Stimulated activated naive CD4-positive, alpha-beta T cell (primary cell): ENCODE data around the gene CALN1.
"Not testable (repeated sequence)": the region's sequence is repeated elsewhere in the genome, so short reads cannot be mapped to it uniquely, and the experiment has no call there.

Experiments used
- DNase-seq, 6 experiments: peaks; one replicate each; lab custom pipeline; 2025; lab: John Stamatoyannopoulos, UW

CALN1 gene

GRCh38 chr7:72408966-72409637, 3.0 kb downstream of the CALN1 start:
- no peak for DNase-seq

DNA sequence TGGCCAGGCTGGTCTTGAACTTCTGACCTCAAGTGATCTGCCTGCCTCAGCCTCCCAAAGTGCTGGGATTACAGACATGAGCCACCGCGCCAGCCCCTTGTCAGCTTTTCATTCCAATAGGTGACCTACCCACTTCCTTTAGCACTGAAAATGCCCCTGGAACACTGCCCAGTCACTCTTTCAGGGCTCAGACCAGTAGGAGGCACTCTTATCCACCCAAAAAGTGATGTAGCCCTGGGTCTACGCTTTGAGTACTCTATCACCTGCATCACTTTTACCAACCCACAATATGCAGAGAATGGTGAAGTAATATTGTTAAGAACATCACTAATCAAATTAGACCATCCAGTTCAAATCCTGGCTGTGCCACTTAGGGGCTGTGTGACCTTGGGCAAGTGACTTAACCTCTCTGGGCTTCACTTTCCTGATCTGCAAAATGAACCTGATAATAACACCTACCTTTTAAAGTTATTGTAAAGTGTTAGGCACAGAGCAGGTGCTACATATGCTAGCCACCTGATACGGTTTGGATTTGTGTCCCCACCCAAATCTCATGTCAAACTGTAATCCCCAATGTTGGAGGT, 5.2 kb downstream of the CALN1 start:
- no peak for DNase-seq

GRCh38 chr7:72405871-72406270, 6.3 kb downstream of the CALN1 start:
- no peak for DNase-seq

DNA sequence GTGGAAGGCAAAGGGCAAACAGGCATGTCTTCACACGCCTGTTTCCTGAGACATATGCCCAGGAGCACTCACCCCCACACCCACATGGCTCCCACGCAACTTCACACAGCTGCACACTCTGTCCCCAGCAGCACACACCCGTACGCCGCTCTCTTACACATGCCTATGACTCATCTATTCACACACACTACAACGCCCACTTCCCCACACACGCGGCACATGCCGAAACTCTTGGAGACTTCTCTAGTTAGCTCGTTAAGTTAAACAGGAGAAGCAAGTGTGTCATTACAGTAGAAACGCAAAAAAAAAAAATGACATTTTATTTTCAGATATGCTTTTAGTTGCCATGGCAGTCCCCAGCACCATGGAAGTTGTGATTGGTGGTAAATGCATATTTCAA, 6.7 kb downstream of the CALN1 start:
- no peak for DNase-seq

DNA sequence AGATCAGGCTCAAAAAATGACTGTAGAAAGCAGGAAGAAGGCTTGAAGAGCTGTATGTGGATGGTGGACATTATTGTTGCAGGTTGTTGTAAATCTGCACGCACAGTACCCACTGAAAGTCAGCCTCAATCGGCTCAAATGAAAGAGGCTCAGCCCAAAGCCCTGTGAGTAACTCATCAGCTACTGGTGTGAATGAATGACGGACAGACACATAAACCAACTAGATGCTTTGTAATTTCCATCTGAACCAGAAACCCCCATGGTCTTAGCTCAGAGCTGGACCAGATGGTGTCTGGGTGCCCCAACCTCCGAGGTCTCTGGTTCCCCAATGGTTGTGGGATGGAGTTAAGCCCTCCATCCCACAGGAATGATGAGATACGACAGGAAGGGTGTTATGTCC, 7.4 kb downstream of the CALN1 start:
- DNase-seq, result no peak

GRCh38 chr7:72403458-72404076, 8.6 kb downstream of the CALN1 start:
- DNase-seq, result no peak

GRCh38 chr7:72394016-72394415, 18.1 kb downstream of the CALN1 start:
- DNase-seq, result no peak

DNA sequence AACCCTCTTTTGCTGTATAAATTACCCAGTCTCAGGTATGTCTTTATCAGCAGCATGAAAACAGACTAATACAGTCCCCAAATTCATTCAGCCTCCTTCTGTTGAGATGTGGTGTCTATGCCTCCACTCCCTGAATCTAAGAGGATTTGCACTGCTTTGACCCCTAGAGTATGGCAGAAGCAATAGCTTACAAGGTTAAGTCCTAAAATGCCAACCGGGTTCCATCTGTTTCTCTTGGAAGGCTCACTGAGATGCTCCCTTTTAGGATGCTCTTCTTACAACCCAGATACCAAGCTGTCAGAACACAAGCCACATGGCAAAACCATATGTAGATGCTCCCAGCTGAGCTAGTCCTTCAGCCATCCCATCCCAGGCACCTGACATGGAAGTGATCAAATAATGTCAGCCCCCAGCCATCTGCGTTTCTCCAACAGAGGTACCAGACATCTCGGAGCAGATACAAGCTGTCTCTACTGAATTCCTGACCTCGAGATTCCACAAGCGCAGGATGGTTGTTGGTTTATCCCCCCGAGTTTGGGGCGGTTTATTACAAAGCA, 20.2 kb downstream of the CALN1 start:
- DNase-seq, result no peak

DNA sequence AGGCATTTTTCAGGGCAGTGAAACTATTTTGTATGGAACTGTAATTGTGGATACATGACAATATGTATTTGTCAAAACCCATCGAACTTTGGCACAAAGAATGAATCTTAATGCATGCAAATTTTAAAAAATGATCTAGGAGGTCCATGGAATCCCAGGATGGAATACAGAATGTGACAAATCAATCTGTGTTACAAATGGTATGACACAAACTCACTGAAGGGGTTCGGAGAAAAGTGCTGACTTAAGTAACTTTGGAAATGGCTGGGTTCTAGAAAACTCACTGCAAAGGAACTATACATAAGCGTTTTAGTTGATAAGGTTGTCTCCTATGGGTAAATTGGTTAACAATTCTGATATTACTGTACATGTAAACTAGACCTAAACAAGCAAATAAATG, 26.0 kb downstream of the CALN1 start:
- no peak for DNase-seq

DNA sequence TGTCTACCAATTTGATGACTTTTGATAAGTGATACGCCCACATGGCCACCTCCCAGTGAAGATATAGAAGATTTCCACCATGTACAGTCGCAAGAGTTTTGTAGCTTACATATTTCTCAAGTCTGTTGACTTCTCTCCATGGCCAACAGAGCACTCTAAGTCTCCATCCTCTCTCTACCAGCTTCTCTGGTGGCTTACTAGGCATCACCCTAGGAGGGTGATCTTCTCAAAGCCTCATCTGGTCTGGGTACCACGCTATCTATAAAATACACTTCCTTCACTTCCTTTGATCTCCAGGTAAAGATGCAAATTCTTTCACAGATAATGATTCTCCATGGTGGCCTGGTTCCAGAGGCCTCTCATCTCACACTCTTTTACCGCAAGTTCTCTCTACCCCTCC, 49.9 kb downstream of the CALN1 start:
- no peak for DNase-seq

DNA sequence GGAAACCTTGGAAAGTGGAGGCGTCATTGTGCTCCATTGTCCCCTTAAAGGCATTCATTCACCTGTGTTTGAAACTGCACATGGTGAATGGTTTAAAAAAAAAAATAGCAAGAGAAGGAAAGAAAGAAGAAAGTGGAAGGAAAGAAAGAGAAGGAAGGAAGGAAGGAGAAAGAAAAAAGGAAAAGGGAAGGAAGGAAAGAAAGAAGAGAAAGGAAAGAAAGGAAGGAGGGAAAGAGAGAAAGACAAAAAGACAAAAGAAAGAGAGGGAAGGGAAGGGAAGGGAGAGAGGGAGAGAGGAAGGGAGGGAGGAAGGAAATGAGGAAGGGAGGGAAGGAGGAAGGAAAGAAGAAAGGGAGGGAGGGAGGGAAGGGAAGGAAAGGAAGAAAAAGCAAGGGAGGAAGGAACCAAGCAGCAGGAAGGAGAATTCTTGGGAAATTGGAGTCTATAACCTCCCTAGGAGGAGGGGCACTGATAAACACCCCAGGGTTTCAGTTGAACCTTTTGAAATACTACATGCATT, 66.9 kb downstream of the CALN1 start:
- DNase-seq, result no peak

GRCh38 chr7:72343991-72344390, 68.1 kb downstream of the CALN1 start:
- no peak for DNase-seq

DNA sequence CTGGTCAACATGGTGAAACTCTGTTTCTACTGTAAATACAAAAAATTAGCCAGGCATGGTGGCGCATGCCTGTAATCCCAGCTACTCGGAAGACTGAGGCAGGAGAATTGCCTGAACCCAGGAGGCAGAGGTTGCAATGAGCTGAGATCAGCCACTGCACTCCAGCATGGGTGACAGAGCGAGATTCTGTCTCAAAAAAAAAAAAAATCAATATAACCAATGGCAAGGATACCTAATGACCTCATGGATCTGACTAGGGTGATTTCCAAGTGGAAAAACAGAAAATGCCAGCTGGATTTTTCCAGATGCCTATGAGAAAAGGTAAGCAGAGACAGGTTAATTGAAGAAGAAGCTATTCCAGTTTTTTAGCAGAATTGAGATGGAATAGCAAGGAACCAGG, 68.8 kb downstream of the CALN1 start:
- not testable (repeated sequence) for DNase-seq

GRCh38 chr7:72337390-72338167, 74.6 kb downstream of the CALN1 start:
- DNase-seq, result no peak

GRCh38 chr7:72336632-72337389, 75.3 kb downstream of the CALN1 start:
- DNase-seq, result no peak

GRCh38 chr7:72336382-72336631, 75.8 kb downstream of the CALN1 start:
- no peak for DNase-seq

DNA sequence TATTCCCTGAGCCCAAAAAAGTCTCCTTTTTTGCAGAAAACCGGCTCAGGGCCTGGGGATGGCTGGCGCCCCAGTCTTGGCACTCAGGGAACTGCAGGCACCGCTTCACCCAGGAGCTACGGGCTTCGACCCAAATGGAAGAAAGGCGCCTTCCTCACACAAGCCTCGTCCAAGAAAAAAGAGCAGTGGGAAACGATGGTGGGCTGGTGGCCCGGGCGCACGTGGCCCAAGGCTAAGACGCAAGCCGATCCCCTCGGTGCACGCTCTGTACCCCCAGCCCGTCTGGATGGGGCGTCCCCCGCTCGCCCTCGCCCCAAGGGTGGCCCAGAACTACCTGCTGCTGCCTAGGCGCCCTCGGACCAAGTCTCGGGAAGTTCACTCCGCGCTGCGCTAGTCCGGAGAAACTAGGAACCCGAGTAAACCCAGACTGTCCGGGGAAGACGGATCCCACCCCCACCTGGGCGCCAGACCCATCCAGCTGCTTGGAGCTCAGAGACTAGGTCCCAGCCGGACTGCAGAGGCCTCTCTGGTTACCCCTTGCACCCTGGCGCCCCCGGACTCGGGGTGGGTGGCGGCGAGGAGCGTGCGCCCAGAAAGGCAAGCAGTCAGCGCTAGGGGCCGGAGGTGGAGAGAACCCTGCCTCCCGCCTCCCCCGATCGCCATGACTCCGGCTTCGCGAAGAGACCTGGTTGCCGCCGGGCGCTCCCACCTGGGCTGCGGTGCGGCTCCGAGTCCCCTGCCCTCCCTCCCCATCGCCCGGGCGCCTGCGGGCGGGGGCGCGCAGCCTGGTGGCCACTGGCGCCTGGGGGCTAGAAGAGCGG, 76.4 kb downstream of the CALN1 start:
- DNase-seq, result no peak

DNA sequence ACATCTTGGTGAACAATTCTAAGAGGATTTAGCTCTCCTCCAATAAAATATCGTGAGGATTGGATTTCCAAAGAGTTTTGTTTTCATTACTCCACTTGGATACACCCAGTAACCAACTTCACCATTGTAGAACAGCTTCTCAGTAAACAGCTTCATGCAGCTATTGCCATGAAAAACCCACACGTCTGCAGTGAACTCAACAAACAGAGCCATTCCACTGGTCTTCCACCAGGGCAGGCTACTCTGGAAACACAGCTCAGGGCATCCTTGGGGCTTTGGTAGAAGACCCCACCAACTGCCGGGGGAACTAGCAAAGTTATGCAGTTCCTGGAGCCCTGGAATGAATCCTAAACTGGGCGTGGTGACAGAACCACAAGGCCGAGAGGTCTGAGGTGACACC, 77.4 kb downstream of the CALN1 start:
- no peak for DNase-seq

DNA sequence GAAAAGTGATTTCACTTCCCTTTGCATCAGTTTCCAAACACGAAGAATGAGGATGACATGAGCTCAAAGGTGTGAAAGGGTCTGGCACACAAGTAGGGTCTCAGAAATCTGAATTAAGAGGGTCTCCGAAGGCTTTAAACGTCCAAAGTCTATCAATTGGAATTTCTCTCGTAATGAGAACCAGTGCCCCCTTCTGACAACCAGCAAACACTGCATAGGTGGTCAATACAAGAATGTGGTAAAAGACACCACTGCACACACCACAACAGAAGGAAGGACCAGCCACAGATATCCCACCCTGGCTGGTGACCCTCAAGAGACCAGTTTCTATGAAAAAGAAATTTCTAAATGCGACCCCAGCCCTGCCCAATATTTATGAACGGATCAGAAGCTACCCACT, 78.1 kb downstream of the CALN1 start:
- DNase-seq, result no peak

- DNase-seq, result no peak
Observed at GRCh38 chr7:72326811-72327210, 85.3 kb downstream of the CALN1 start.

DNA sequence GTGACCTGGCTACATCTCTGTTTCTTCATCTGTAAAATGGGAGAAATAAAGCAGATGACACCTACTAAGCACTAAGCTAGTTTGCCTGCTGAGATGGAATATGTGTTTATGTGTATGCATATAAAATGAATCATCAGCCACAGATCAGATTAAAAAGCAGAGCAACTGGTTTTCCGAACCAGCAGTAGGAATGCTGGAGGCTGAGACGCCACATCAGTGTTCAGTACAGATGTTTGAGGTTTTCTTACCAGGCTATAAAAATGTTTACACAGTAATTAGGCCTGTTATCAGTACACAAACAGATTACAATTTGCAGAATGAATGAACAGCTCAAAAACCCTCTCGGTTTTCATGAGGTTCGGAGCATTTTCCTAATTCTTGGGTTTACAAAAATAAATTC, 85.8 kb downstream of the CALN1 start:
- DNase-seq, result no peak
